Measurements from ENCODE around the gene MITF.

GRCh38 chr3:69866988-69867720, 127.9 kb downstream of the MITF start:
- TF ChIP-seq, protein P1, sequence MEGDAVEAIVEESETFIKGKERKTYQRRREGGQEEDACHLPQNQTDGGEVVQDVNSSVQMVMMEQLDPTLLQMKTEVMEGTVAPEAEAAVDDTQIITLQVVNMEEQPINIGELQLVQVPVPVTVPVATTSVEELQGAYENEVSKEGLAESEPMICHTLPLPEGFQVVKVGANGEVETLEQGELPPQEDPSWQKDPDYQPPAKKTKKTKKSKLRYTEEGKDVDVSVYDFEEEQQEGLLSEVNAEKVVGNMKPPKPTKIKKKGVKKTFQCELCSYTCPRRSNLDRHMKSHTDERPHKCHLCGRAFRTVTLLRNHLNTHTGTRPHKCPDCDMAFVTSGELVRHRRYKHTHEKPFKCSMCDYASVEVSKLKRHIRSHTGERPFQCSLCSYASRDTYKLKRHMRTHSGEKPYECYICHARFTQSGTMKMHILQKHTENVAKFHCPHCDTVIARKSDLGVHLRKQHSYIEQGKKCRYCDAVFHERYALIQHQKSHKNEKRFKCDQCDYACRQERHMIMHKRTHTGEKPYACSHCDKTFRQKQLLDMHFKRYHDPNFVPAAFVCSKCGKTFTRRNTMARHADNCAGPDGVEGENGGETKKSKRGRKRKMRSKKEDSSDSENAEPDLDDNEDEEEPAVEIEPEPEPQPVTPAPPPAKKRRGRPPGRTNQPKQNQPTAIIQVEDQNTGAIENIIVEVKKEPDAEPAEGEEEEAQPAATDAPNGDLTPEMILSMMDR (IDR thresholded peaks at IDR 0.05): no peak
- TF ChIP-seq POLR2A (IDR thresholded peaks at IDR 0.05): no peak
